GM18519 (cell line): ENCODE results near the gene ST8SIA3.

Source experiments
- ATAC-seq: cut with Tn5 transposase; IDR thresholded peaks from one replicate; pipeline ENCODE4 v1.9.1; 2021; ENCODE audit warnings: mild to moderate bottlenecking, moderate library complexity; ENCODE audit not compliant: unreplicated experiment, low FRiP score

Gene ST8SIA3, protein sequence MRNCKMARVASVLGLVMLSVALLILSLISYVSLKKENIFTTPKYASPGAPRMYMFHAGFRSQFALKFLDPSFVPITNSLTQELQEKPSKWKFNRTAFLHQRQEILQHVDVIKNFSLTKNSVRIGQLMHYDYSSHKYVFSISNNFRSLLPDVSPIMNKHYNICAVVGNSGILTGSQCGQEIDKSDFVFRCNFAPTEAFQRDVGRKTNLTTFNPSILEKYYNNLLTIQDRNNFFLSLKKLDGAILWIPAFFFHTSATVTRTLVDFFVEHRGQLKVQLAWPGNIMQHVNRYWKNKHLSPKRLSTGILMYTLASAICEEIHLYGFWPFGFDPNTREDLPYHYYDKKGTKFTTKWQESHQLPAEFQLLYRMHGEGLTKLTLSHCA

DNA sequence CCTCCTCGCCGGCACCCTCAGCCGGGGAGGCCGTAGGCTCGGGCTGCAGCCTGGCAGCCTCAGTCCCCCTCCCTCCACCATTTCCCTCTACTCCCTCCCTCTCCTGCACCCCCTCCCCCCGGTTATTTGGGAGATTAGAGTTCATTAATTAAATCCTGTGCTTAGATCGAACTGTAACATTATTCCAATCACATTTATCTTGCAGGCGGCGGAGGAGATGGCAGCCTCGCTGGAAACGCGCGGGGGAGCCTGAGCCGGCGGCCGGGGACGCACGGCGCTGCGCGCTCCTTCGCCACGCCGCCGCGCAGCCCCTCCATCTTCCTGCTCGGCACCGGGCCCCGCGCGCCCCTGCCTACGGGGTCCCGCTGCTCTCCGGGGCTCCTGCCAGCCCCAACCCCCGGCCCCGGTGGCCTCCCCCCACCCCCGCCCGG lies at the start of gene ST8SIA3:
ST8SIA3 (plus strand) TSS at position 287 of the 431 bp plus-strand sequence. CDS start 290 bp downstream, outside the sequence.
- no peak for ATAC-seq

DNA sequence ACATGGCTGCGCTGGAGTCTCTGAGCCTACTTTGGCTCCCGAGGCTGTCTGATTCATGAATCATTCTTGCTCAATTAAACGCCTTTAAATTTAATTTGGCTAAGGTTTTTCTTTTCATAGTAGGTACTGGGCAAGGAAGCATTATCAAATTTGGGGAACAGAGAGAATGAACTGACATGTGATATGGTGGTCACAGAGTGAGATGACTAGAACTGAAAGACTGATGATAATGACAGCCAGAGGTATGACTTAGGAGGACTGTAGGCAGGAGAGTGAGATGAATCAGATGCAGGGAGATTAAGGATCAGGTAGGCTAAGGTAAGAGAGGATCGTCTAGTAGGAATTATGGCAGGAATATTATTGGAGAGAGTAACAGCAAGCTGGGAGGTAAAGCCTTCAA lies 40.9 kb upstream of the ST8SIA3 start:
- ATAC-seq: no peak

DNA sequence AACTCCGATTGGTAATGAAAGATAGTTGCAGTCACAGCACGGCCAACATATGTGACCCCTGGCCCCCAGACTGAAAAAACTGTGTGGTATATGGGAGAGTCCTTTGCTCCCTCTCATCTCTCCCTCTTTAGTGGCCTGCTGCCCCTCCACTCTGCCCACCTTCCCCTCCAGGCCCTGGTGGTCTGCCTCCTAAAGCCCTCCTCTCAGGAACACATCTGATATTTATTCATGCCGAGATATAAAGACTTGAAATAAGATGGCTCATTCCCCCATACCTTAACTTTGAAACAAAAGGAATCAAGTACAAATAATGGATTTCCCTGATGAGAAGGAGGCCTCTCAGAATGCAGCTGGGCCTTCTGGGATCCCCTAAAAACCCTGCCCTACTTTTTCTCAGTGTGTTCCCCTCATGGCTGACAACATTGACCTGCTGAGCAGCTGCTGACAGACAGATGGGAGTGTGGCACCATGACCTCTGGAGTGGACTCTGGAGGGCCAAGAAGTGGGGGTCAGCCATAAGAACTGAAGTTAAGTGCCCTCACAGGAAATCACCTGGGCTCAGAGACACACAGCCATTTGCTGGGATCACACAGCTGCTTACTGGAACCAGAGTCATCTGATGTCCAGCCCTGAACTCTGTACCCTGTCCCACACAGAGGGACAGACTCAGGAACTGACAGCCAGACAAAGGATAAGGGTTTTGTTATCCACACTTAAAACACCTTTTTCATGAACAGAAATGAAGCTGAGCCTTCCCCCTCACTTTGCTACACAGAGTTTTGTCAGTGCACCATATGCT lies 39.8 kb upstream of the ST8SIA3 start:
- no peak for ATAC-seq

DNA sequence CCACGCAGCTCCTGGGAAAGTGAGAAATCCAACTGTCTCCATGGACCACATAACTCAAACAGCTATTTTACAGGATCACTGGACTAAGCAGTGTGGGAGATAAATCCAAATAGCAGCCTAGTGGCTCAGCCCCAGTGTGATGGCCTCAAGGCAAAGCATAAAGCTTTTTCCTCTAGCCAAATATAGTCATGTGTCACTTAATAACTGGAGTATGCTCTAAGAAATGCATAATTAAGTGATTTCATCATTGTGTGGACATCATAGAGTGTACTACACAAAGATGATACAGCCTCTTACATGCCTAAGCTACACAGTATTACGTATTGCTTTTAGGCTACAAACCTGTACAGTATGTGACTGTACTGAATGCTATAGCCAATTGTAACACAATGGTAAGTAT lies 31.8 kb upstream of the ST8SIA3 start:
- ATAC-seq: no peak

DNA sequence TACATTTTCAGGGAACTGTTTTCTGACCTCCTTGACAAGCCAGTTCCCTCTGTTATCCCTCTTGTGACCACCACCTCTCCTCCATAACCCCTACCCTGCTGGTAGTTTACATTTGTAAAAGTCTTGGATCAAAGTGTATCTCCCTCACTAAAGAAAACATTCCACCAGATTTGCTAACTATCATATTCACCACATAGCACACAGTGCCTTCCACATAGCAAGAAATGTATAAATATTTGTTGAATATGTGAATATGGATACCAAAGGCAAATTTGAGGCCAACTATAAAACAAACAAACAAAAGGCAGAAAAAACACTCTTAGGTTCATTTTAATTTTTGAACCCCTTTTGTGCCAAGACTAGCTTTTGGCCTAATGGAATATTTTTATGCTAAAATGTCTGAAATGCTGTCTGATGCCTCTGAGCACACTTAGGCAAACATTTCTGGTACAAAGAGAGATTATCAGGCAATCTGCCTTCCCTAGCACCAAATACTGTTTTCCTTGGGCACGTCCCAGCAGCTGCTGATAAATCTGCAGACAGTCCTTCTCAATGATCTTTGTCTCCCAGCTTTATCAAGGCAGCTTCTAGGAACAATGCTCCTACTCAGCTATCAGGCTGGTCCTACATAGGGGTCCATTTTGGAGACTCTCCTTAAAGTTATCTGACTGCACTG lies 26.7 kb upstream of the ST8SIA3 start:
- ATAC-seq: no peak

DNA sequence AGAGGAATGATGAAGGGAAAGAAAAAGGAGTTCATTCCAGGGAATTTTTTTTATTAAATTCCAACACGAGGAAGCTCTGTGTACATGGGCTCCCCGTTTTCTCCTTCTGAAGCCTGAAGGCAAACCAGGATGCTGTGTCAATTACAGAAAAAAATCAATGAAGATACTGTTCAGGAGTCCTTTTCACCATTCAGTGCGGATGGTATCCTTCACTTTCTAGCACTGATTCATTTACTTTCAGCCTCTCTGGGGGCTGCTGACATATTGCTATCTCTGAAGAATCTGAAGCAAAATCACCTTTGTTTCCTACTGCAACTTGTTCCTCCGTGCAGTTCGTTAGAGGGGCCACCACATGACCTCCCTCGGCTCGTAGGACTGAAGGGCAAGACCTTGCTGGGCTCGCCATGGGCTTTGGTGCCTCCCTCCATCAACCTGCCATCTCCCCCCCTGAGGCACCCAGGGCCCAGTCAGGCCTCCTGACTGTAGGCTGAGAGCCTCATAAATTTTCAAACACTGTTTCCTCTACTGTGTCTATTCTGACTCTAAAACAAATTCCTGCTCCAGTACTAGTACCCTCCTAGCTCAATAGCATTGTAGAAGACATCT lies 25.5 kb upstream of the ST8SIA3 start:
- no peak for ATAC-seq

DNA sequence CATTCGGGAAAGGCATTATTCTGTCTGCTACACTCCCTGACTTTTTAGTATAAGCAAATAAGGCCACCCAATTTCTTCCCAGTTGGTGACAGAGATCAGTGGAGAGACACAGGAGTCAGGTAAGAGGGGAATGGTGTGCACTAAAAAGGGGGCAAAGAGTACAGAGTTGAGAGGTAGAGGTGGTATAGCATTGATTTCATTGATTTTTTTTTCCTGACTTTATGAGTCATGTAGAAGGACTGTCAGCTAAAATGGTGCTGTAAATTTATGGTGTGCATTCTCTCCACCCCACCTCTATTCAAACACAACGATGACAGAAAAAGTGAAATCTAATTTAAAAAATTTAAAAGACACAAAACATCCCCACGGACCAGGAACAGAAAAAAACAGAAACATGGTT lies 23.7 kb upstream of the ST8SIA3 start:
- no peak for ATAC-seq

DNA sequence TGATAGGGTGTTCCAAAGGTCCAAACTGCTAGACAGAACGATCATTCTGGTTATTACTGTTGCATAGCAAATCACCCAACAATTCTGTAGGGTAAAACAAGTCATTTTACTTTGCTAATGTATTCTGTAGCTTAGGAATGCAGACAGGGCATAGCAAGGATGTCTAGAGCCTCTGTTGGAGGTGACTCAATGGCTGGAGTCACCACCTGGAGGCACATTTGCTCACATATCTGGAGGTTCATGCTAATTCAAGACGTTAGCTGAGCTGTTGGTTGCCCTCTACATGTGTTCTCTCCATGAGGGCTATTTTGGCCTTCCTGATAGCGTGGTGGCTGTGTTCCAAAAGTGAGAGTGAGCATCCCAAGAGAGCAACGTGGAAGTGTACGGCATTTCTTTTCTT lies 22.5 kb upstream of the ST8SIA3 start:
- no peak for ATAC-seq

DNA sequence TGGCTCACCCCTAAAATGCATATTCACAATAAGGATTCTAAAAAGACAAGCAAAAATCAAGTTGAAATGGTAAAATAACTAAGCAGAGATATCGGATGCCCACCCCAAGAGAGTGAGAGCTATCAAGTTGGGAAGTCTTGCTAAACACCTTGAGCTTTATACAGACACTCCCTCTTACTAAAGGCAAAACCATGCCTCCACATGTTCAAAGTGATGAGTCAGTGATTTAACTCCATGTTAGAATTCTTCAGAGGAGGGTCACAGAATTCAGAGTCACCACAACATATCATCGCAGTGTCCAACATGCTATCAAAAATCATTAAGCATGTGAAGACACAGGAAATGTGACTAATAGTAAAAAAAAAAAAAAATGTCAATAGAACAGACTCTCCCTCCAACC lies 20.6 kb upstream of the ST8SIA3 start:
- ATAC-seq: no peak

DNA sequence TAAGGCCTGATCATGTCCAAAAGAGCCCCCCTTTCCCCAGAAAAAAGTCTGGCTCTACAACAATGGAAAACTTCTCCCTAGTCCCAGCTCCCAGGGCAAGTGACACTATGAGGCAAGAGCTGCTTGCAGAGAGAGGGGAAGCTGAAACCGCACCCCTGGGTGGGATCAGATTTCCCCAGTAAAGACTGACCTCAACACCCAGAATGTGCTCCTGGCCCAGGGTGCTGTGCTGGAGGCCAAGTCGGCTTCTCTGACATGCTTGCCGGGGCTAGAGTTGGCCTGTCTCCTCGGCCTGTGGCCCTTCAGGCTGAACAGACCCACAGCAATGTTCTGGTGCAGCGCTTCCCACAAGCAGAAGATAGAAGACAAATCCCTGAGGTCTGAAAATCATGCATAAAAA lies 18.4 kb upstream of the ST8SIA3 start:
- no peak for ATAC-seq

DNA sequence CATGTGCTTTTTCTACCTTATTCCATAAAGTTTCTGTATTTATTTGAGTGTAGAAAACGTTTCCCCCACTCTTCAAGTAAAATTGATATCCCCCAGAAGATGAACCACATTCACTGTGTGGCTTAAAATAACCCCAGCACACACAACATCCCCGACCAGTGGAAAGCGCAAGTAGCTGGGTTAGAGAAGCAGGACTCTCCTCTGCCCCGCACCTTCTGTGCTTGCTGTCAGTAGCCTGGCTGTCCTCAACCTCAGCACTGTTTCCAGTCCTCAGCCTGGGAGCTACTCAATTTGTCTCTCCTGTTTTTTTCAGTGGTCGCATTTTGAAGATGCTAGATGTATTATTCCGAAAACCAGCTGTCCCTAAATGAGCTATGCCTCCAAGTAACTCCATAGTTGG lies 18.0 kb upstream of the ST8SIA3 start:
- no peak for ATAC-seq

DNA sequence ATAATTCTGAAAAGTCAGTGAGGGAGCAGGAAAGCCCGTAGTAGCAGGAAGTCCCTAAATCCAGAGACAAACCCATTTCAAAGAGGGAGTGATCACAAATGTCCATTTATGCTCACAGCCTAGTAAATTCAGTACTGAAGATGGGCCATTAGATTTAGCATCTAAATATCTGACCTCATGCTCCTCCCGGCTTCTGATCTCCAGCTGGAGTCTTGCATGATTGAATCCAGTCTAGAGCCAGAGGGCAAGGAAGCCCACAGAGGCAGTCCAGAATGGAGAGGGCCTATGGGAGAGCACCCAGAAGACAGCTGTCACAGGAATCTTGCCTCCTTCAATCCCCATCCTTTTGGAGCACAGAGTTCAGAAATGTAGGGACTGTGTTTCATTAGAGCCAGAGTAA lies 16.0 kb upstream of the ST8SIA3 start:
- no peak for ATAC-seq

DNA sequence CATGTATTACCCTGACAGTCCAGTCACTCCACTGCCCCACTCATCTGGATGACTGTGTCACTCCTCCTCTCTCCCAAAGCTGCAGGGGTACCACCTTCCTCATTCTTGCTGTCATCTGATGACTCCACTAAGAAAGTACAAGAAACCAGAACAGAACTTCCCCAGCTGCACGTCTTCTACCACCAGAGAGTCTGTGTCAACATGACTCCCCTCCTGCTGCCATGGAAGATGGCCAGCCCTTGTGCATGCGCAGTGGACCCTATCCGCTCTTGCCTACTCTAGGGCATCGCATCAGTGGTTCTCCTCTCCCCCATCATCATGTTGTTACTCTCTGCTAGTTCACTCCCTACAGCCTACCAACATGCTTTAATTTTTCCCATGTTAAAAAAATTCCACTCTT lies 14.5 kb upstream of the ST8SIA3 start:
- ATAC-seq: no peak

DNA sequence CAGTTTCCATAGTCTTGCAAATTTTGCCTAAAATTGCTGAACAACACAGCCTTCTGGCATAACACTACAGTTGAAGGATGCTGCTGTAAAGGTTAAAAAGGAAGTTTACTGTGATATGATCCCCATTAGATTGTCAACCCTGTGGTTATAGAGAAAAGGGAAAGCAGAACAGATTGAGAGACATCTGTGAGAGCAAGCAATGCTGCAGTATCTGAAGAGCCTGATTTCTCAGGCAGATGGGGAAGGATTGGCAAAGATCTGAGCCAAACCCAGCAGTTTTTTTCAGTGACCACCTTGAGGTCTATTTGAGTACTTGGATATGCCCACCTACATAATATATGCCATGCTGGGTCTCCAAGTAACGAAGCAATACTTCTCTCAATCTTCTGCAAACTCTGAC lies 8.5 kb upstream of the ST8SIA3 start:
- no peak for ATAC-seq

DNA sequence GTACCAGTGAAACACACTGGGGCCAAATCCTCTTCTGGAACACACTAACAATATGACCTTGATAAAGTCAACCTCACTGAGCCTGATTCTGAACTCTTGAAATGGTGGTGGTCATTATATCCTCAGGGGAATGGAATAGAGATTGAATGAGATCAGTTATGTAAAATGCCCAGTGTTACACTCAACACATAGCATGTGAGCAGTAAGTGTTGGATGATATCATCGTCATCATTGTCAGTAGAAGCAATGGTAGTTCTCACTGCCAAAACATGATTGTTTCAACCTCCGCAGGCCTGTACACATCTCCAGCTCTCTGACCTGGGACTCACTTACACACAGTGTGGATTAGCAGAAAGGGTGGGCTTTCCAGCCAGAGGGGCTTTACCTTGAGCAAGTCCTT lies 5.5 kb upstream of the ST8SIA3 start:
- no peak for ATAC-seq

DNA sequence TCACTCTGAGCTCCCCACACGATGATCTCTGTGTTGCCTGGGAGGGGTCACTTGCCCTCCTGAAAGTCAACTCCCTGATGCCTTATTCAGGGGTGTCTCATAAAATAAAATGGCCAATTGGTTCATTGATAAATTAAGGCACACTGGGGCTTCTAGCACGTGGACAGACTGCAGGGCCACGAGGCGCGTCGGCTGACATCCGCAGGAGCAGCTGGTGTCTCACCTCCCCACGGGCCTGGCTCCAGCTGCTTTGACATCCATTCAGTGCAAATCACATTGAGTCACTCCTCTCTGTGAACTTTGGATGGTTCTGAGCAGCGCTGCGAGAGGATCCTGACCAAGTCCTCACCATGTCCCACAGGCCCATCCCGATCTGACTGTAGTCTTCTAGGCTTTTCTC lies 4.6 kb upstream of the ST8SIA3 start:
- ATAC-seq: no peak

DNA sequence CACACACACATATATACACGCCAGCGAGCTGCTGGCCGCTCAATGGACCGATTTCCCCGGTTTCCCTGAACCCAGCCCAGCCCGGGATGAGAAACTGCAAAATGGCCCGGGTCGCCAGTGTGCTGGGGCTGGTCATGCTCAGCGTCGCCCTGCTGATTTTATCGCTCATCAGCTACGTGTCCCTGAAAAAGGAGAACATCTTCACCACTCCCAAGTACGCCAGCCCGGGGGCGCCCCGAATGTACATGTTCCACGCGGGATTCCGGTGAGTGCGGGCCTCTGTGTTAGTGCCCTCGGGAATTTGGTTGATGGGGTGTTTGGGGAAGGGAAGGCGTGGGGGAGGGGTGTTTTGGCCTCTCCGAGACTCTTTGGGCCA lies 392 bp downstream of the ST8SIA3 start:
- ATAC-seq: no peak

DNA sequence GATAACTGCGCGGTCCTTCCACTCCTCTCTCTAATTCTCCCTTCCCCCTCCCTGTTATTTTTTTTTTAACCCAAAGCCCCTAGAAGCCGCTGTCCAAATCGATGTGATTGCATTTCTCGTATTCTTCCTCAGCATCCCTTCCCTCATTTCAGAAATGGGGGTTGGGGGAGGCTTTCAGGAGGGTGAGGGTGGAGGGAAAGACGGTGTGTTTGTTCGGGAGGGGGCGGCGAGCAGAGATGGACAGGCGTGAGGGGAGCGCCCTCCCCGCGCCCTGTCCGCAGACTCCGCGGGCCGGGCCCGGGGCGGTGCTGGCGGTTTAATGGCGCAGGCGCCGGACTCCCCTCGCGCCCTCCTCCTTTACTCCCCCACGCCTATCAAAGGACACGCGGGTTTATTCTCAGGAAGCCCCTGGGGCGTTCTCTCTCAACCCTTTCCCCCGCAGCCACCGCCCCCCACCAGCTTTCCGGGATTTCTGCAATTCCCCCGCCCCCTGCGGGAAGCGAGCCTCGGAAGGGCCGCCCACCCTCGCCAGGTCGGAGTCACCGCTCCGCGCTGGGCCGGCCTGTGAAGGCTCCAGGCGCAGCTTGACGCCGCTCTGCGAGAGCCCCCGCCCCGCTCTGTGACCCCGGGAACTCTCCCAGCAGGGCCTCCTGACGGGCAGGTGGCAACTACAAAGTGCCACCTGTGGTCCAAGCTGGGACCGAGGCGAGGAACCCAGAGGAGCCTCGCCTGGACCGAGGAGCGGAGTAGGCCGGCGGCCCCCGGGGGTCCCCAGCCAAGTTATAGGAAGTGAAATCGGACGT lies 981 bp downstream of the ST8SIA3 start:
- ATAC-seq: no peak

DNA sequence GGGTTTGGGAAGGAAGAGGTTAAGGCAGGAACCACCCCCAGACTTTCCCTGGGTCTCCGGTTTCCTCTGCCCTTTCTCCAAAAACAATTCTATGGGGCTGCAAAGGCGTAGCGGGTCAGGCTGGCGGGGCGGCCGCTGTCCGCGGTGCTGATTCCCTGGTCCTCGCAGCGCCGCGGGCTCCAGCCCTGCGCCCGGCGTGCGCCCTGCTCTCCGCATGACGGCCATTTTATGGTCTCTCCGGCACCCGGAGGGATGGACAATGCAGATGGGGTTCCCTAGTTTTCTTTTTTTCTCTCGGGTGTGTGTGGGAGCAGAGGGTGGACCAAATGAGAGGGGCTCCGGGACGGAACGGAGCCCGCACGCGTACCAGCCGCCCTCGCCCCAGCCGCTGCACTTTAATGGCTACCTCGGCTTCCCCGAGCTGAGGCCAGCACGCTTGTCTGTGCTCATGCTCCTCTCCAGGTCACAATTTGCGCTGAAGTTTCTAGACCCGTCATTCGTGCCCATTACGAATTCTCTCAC lies 1.6 kb downstream of the ST8SIA3 start:
- no peak for ATAC-seq

DNA sequence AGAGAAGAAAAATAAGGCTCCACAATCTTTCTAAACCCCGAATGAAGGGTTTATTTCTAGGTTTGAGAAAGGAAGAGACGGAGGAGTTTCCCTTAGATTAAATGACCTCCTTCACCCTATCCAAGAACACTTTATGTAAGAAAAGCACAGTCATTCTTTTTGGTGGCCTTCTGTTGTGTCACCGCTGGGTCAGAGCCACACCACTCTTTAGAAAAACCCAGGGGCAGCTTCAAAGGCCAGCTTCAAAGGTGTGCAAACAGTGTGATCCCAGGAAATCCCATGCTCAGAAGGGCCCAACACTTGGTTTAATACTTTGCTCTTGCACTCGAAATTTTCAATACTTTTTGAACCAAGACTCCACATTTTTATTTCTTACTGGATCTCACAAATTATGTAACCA lies 7.1 kb downstream of the ST8SIA3 start:
- no peak for ATAC-seq
